SK-MEL-5 (cell line): ENCODE results near the gene PIGH. TPM values are rescaled to one million over a fixed set of nuclear protein-coding genes. Genes with fewer than 3 reads are reported as not detected.
"Not testable (repeated sequence)": the region's sequence is repeated elsewhere in the genome, so short reads cannot be mapped to it uniquely, and the experiment has no call there.

Experiments used
- DNase-seq: peaks from one replicate; pipeline ENCODE4 v3.0.0-alpha.2; 2016; ENCODE audit warnings: low read depth, low spot score
- in situ Hi-C: cut with HindIII; loops from 2 replicates; pipeline ENCODE4 v1.10.0; 2016; ENCODE audit warnings: low sequenced_read_pairs, high pct_unique_total_duplicates, low pct_unique_long_range_greater_than_20kb
- total RNA-seq: library from RNA; depleted of rRNA; stranded (reverse); fragments of >200 nt; shearing (Covaris generic); gene quantifications from 2 replicates; pipeline ENCODE4 v1.2.3, GENCODE V29; 2014

Gene PIGH
- total RNA-seq, 1 experiment from 2014 or later: 48.7 TPM

DNA sequence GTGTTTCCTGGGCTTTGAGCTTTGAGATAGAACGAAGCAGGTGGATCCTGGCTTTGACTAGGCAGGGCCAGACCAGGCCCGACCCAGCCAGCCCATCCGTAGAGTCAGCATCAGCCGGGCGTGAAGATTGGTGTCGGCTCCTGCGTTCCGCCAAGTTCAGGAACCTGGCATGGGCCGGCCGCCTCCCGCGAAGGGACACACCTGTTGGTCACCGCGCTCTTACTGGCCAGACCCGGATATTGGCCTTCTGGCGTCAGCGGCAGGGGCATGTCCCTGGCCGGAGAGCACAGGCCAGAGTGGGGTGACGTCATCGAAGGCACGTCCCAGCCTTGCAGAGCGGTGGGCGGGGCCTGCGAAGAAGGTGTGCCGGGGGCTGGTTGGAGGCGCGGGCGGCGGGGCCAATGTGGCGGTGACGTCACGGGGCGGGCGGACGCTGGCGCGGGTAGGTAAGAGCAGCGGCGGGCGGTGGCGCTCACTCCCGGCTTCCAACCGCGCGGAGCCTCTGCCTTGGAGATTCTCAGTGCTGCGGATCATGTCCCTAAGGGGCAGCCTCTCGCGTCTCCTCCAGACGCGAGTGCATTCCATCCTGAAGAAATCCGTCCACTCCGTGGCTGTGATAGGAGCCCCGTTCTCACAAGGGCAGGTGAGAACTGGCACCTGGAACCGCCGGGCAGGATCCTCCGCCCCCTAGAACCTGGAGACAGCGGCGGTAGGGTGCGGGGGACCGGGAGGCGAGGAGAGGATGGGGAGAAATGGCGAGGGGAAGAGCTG, 19.6 kb upstream of the PIGH start, which contains the start of gene ARG2:
Gene ARG2 (plus strand): TSS at position 475 of the 771 bp plus-strand sequence. CDS start 58 bp downstream, at position 533.
- in situ Hi-C loops: no loop called here
- DNase-seq: peak; percentile 91

DNA sequence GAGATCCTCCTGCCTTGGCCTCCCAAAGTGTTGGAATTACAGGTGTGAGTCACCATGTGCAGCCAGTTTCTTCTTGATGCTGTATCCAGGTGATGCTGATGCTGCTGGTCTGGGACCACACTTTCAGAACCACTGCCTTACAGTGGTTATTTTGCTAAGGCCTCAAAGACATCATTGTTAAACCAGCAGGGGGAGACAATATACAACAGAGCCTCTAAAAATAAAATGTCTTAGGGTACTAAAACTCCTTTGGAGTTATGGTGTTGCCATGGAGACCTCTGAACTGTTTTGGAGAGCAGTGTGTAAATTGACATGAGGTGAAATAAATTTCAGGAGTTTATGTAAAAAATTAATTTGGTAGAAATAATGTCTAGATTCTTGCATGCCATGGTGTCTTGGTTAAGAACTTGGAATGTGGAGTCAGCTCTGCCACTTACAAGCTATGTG, 18.6 kb upstream of the PIGH start:
- in situ Hi-C loops: no loop called here

DNA sequence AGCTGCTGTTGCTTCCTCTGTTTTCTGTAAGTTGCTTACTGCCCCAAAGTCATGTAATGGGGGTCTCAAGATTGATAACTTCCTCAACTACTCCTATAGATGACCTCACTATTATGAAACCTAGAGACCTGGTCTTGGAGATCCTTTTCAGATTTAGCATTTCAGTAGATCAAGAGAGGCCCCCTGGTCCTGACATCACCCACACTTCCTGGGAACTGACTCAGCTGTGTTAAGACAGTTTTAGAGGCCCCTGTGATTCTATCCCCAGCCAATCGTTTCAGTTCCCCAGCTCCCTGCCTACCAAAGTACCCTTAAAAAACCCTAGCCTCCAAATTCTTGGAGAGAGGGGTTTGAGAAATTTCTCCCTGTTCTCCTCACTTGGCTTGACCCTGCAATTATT, 10.4 kb upstream of the PIGH start:
- in situ Hi-C loops: no loop called here
- DNase-seq: no peak

More for the DNA sequence above, 18.6 kb upstream of the PIGH start:
- DNase-seq: peak; percentile 75

DNA sequence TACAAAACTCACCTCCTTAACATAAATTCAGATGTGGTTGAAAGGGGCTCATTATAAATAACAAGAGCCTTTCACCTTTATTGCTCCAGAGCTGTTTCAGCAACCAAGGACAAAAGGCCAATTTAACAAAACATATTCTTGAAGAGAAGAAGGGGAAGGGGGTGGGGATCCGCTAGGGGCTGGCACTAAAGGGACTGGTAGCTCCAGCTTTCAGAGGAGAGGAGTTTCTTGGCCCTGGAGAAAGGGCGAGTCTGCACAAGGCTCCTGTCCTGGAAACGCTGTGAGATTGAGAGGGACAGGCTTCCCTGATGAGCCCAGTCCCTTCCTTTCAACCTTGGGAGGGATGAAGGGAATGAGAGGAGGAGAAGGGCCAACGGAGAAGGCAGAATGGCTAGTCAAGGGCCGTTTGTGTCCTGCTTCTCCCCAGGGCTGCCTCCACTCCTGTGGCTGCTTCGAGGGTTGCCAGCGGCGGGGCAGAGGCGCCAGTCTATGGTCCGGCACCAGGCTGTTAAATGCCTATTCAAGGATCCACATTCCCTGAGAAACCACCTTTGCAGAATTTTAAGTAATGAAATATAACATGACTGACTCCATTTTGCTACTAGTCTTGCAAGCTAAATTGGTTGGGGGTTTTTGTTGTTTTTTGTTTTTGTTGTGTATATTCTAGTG, 9.7 kb upstream of the PIGH start:
- in situ Hi-C loops: no loop called here
- DNase-seq: no peak

DNA sequence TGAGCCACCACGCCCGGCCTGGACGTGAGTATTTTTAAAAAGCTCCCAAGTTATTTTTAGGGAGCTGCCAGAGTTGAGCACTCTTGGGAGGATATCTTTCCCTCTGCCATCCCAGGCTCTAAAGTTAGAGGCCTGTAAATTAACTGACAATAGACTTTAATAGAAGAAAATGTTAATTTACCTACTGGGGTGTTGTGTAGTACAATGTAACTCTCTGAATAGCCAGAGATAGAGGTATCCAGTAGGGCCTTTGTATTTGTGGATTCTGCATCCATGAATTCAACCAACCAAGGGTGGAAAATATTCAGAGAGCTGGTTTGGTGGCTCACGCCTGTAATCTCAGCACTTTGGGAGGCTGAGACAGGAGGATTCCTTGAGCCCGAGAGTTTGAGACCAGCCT, 7.6 kb upstream of the PIGH start:
- in situ Hi-C loops: no loop called here

DNA sequence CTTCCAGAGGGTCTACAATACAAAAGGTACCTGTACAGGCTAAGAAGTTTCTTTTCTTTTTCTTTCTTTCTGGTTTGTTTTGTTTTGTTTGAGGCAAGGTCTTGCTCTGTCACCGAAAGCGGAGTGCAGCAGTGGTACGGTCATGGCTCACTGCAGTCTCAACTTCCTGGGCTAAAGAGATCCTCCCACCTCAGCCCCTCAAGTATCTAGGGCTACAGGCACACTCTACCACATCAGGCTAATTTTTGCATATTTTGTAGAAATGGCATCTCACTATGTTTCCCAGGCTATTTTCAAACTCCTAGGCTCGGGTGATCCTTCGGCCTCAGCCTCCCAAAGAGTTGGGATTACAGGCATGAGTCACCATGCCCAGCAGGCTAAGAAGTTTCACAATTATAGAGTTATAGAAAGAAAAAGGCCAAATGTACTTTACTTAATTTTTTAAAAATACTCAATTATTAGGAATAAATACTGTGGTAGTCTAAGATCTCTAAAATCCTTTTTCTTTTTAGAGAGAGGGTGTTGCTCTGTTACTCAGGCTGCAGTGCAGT, 3.0 kb upstream of the PIGH start:
- in situ Hi-C loops: no loop called here
- no peak for DNase-seq

More for the DNA sequence above, 7.6 kb upstream of the PIGH start:
- DNase-seq: no peak

DNA sequence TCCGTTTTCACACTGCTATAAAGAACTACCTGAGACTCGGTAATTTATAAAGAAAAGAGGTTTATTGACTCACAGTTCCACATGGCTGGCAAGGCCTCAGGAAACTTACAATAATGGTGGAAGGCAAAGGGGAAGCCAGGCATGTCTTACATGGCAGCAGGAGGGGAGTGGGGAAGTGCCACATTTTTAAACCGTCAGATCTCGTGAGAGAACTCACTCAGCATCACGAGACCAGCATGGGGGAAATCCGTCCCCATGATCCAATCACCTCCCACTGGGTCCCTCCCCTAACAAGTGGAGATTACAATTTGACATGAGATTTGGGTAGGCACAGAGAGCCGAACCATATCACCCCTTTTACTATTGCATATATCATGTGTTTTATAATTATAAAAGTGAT, 2.0 kb upstream of the PIGH start:
- in situ Hi-C loops: no loop called here
- DNase-seq: no peak

DNA sequence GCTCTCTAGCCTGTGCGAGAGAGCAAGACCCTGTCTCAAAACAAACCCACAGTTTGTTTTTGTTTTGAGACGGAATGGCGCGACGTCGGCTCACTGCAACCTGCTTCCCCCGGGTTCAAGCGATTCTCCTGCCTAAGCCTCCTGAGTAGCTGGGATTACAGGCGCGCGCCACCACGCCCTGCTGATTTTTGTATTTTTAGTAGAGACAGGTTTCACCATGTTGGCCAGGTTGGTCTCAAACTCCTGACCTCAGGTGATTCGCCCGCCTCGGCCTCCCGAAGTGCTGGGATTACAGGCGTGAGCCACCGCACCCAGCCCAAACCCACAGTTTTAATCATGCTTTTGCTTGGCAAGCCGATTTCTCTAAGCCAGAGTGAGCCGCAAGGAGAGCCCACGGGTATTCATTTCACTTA, 500 bp upstream of the PIGH start:
- DNase-seq, in situ Hi-C loops: not testable (repeated sequence)

DNA sequence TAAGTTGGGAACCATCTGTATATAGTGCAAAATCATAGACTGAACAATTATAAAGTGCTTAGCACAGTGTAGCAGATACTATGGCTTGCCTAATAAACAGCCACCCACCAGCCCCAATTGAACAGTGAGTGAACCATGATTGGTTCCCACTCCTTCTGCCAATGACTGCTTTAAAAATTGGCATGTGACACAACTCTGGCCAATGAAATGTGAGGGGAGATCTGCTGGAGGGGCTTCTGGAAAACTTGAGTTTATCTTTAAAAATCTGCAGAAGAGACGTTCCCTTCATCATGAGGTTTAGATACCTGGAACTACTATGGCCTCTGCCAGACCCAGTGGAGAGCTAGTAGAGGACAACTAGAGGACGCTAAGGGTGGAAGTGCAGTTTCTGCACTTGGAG, 4.7 kb downstream of the PIGH start:
- in situ Hi-C loops: no loop called here
- no peak for DNase-seq

DNA sequence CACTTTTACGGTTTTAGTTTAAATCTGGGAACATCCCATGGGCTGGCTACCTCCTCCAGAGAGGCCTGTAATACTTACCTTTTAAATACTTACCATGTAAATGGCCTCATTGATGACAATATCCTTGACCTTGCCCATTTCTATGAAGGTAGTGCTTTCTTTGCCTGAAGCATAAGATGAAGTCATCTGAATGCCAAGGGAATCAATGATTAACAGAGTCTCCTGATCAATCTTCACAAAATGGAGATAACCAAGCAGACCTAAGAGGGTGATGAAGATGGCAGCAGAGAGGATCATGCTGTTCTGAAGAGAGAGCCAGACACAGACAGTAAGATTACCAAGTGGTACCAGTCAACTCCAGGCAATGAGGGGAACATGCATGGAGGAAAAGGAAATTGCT, 6.4 kb downstream of the PIGH start:
- in situ Hi-C loops, DNase-seq: not testable (repeated sequence)

DNA sequence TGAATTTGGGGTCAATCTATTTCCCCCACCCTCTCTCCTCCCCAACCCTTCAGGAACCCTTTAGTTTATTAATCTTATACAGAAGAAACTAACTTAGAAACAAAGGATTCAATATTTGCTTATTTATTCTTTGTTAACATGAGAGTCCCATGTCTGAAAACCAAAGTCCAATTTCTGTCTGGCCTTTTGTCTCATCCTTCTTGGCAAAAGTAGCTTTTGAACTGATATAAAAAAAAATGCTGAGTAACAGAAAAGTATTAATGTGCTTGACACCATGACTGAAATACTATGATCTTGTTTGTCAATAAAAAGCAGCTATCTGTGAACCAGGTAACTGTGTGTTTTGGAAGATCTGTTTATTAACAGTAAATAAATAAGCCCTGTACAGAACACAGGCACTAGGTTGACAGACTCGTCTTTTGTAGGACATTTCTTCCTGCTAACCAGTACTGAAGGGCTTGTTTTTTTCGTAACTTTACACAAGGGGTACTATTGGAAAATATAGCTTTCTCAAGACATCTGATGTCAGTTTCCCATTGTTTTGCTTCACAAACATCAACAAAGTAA, 10.8 kb downstream of the PIGH start:
- no peak for DNase-seq
- in situ Hi-C loops: no loop called here

DNA sequence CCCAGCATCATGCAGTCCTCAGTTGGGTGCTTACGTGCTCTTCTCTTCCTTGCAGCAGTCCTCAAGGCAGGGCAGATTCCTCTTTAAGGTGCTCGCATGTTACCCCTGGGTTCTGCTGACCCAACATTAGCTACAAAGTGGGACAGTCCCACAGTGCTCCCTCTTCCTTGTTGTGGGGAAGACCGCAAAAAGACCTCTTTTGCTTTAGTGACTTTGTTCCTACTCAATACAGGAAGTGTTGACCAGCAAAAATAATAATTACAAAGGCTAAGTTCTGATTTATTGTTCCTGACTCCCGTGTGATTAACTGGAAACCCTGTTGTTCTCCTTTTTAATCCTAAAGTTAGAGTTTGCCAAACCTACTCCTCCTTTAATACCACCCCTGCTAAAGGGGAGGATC, 13.7 kb downstream of the PIGH start:
- in situ Hi-C loops: no loop called here
- no peak for DNase-seq

DNA sequence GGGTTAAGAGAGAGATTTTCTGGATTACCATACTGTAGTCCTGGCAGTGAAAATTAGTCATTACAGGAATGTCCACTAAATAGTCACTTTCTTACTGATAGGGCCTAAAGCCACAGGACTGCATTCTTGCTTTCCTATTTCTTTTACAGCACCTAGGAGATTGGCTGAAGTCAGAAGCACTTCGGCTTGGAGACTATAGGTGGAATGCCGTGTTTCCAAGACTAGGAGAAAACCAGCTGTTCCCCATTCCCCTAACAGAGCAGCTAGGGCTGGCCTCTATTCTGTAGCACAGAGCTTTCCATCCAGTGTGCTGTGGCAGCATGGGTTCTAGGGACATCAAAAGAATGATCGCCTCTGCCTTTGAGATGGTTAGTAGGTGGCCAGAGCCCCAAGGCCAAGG, 15.1 kb downstream of the PIGH start:
- DNase-seq: no peak
- in situ Hi-C loops: no loop called here

DNA sequence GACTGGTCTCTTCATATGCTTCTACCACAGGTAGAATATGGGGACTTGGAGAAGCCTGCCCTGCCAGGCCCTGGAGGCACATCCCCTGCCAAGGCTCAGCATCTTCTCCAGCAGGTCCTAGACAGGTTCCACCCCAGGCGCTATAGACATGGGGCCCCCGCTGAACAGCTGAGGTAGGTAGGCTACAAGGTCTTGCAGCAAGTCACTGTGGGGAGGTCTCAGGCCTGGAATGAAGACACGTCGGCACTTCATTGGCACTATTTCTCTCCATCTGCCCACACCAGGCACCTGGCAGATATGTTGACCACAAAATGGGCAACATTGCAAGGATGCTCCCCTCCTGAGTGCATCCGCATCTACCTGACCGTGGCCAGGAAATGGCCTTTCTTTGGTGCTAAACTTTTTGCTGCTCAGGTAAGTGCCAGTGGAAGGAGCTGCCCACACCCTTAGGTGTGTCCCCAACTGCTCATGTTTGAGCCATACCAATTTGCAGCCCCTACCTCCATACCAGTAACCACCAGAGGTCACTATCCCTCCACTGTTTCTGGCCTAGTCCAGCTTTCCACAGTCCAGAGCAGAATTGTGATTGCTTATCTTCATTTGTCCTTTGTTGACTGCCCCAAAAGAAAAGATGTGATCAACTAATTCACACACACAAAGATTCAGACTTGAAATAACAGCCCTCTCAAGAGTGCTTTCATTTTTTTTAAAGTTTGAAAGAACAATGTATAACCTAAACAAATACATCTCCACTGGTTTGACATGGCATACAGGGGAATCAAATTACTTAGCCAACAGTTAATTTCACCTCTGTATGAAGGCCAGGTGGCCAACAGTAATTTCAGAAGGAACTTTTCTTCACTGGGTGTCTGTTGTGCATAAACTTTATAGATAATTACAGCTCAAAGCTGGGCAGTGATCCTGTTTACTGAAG, 16.1 kb downstream of the PIGH start:
- in situ Hi-C loops: no loop called here
- peak; percentile 61 for DNase-seq

DNA sequence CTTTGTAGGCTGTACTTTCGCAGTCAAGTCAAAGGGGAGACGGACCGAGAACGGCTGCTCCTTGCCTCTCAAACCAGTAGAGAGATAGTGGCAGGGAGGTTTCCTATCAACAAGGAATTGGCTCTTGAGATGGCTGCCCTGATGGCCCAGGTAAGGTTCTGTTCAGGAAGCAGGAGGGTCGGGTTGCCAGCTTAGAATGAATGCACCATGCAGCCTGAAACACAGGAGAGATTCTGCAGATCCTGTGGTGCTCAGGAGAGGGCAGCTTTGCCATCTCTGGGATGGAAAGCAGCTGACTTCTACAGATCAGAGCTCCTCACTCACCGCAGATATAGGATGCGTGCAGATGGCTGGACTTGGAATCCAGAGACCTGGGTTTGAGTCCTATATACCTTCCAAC, 18.0 kb downstream of the PIGH start:
- in situ Hi-C loops: no loop called here
- DNase-seq: no peak

DNA sequence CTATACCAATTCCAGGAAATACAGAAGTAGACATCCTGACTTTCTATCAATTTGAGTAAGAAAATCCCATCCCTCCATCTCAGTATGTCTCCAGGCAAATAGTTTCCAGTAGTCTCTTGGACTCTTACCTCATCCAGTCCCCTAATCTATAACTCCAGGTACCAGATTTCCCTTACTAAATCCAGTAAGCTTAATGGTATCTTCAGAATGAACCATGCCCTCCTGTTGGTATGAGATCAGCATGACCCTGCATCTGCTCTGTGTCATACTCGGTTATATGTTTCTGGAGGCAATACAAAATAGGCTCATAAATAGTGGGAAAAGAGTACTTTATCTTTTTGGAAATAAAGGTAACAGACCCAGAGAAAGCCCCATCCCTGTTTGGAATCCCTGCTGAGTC, 18.4 kb downstream of the PIGH start:
- no peak for DNase-seq
- in situ Hi-C loops: no loop called here

DNA sequence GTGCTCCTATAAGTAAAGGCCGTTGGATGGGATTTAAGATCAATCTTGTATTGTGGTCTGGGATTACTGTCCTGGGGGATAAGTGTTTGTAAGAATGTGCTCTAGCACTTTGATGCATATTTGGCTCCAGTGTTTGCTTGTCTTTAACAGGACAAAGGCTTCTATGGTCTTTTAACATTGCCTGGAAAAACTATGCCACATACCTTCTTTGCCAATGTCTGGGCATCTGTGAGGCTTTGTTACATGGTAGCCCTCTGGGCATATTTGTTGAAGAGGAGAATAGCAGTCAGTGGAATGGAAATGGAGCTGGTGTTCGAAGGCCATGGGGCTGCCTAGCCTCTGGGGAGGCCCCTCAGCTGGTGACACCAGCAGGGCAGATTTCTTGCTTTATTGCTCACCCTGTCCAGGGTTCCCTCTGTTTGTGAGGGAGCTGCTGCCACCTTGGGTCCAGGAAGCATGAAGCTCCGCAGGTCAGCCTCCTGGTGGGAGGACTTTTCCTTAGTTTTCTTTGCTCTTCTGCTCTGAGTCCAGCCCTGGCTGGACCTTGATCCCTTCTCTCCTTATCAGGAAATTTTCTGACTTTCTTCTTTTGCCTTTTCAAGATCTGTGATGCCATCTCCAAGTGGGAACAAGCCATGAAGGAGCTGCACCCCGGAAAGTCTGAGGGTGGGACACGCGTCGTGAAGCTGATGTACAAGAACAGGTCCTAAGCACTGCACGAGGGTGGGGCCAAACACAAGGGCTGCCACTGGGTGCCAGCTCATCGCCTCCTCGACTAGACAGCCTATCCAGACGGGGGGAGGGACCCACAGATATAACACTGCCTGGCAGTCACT, 19.5 kb downstream of the PIGH start:
- DNase-seq: peak; percentile 69
- in situ Hi-C loops: no loop called here
